Lower leg skin (tissue), 4 donors: ENCODE measurements around the gene PCDH9. TPM values are rescaled to one million over a fixed set of nuclear protein-coding genes. Genes with fewer than 3 reads are reported as not detected.
"Not testable (repeated sequence)": the region's sequence is repeated elsewhere in the genome, so short reads cannot be mapped to it uniquely, and the experiment has no call there.

Source experiments
- DNase-seq, 2 donors: peaks; one replicate each; pipeline ENCODE4 v3.0.0-alpha.2; 2019; ENCODE audit warnings: low spot score in 2 of 2
- H3K4me3 ChIP-seq: fragments of 200-600 bp; sonication (generic); 2 replicates; pipeline ENCODE4 v1.5.1; 2017; ENCODE audit warnings: mild to moderate bottlenecking, low read depth; ENCODE audit not compliant: poor library complexity, severe bottlenecking
- CTCF ChIP-seq, 3 donors: fragments of 450-650 bp; IDR thresholded peaks; one replicate each; pipeline ENCODE4 v1.5.1; 2016; ENCODE audit warnings: antibody characterized with exemption in 3 of 3, mild to moderate bottlenecking in 3 of 3, moderate library complexity in 2 of 3
- POLR2A ChIP-seq, 2 donors: fragments of 450-650 bp; IDR thresholded peaks; one replicate each; pipeline ENCODE4 v1.6.1; 2016 to 2017; ENCODE audit warnings: antibody characterized with exemption in 2 of 2, mild to moderate bottlenecking in 1 of 2, moderate library complexity in 1 of 2
- WGBS, 2 donors: methylation state at CpG; one replicate each; pipeline ENCODE4 v1.1.5; 2018; 5-methylcytosine and 5-hydroxymethylcytosine counted together
- intact Hi-C: fragments of 100-400 bp; cut with DNase I; formaldehyde crosslinking; loops from one replicate; pipeline ENCODE4 v1.15.0; 2023; ENCODE audit warnings: low total_unique reads
- total RNA-seq, 4 donors: library from RNA; depleted of rRNA; stranded (reverse); fragments of >200 nt; gene quantifications; one replicate each; pipeline ENCODE4 v1.1.0, GENCODE V29; 2016

PCDH9 gene
- total RNA-seq, 4 donors from 2014 or later: 0.21 to 0.84 (median 0.36) TPM

- DNase-seq: no peak
- intact Hi-C loops: no loop called here
- no peak overlapping the region for H3K4me3 ChIP-seq
- TF ChIP-seq POLR2A (IDR thresholded peaks at IDR 0.05): no peak
- no peak for TF ChIP-seq CTCF (IDR thresholded peaks at IDR 0.05)
Observed at GRCh38 chr13:66765559-66765958, 464.6 kb downstream of the PCDH9 start.

GRCh38 chr13:66760678-66761077, 469.5 kb downstream of the PCDH9 start:
- H3K4me3 ChIP-seq, intact Hi-C loops, DNase-seq: not testable (repeated sequence)
- WGBS, 2 donors: 87 to 88% methylated on average over 4 of the region's 4 CpGs

- no peak for DNase-seq
- intact Hi-C loops: no loop called here
- WGBS, 2 donors: 100% methylated on average over 1 of the region's 1 CpG
- no peak overlapping the region for H3K4me3 ChIP-seq
- TF ChIP-seq POLR2A (IDR thresholded peaks at IDR 0.05) (no peak), CTCF (IDR thresholded peaks at IDR 0.05) (no peak)
Observed at GRCh38 chr13:66759919-66760318, 470.2 kb downstream of the PCDH9 start.

GRCh38 chr13:66751691-66752090, 478.4 kb downstream of the PCDH9 start:
- TF ChIP-seq POLR2A (IDR thresholded peaks at IDR 0.05) (no peak), CTCF (IDR thresholded peaks at IDR 0.05) (no peak)
- no peak for DNase-seq
- intact Hi-C loops: no loop called here
- 81 to 83% methylated on average over 2 of the region's 2 CpGs for WGBS, 2 donors
- no peak overlapping the region for H3K4me3 ChIP-seq

GRCh38 chr13:66748712-66749111, 481.4 kb downstream of the PCDH9 start:
- DNase-seq: no peak
- 69 to 71% methylated on average over 1 of the region's 1 CpG for WGBS, 2 donors
- TF ChIP-seq POLR2A (IDR thresholded peaks at IDR 0.05) (no peak), CTCF (IDR thresholded peaks at IDR 0.05) (no peak)
- intact Hi-C loops: no loop called here
- no peak overlapping the region for H3K4me3 ChIP-seq

GRCh38 chr13:66745307-66745706, 484.8 kb downstream of the PCDH9 start:
- no peak overlapping the region for H3K4me3 ChIP-seq
- TF ChIP-seq CTCF (IDR thresholded peaks at IDR 0.05) (no peak), POLR2A (IDR thresholded peaks at IDR 0.05) (no peak)
- DNase-seq: no peak
- WGBS, 2 donors: 80 to 84% methylated on average over 4 of the region's 4 CpGs
- intact Hi-C loops: no loop called here
